HFF-Myc (cell line): ENCODE data around the gene EXOSC2.

Source experiments
- DNase-seq: peaks from one replicate; pipeline ENCODE4 v3.0.0-alpha.2; 2011; ENCODE audit warnings: low read depth; ENCODE audit errors: extremely low read depth
- H3K4me3 ChIP-seq: replicated peaks from 2 replicates; pipeline ENCODE4 v1.5.1; 2011; ENCODE audit warnings: low read depth, mild to moderate bottlenecking, control low read depth, low read length
- CTCF ChIP-seq: IDR thresholded peaks from 2 replicates; pipeline ENCODE4 v1.5.1; 2012; ENCODE audit warnings: mild to moderate bottlenecking, low read depth, low read length, control low read depth; ENCODE audit errors: missing control alignments

The EXOSC2 gene

GRCh38 chr9:130660326-130660682, 33.3 kb upstream of the EXOSC2 start:
- no peak overlapping the region for H3K4me3 ChIP-seq
- TF ChIP-seq CTCF: no peak
- DNase-seq: no peak

- H3K4me3 ChIP-seq: no peak overlapping the region
- no peak for DNase-seq
- no peak for TF ChIP-seq CTCF
These were observed 32.7 kb upstream of the EXOSC2 start for GRCh38 chr9:130660683-130661450.

GRCh38 chr9:130661451-130662098, 32.0 kb upstream of the EXOSC2 start:
- no peak overlapping the region for H3K4me3 ChIP-seq
- TF ChIP-seq CTCF: no peak
- no peak for DNase-seq

GRCh38 chr9:130662099-130662969, 31.2 kb upstream of the EXOSC2 start:
- TF ChIP-seq CTCF: no peak
- H3K4me3 ChIP-seq: no peak overlapping the region
- DNase-seq: no peak

- no peak for DNase-seq
- no peak for TF ChIP-seq CTCF
- no peak overlapping the region for H3K4me3 ChIP-seq
These were observed 30.7 kb upstream of the EXOSC2 start for GRCh38 chr9:130662970-130663257.

- DNase-seq: no peak
- H3K4me3 ChIP-seq: no peak overlapping the region
These were observed 30.2 kb upstream of the EXOSC2 start for GRCh38 chr9:130663258-130663976.

More at GRCh38 chr9:130663258-130663976, 30.2 kb upstream of the EXOSC2 start:
- TF ChIP-seq CTCF: no peak
